Measurements from ENCODE around the gene LDLRAD3.

GRCh38 chr11:36151933-36152580, 208.2 kb downstream of the LDLRAD3 start:
- TF ChIP-seq FOXA1 (IDR thresholded peaks at IDR 0.05) (no peak), HDGF (IDR thresholded peaks at IDR 0.05; ENCODE audit: borderline replicate concordance) (no peak), SP1 (IDR thresholded peaks at IDR 0.05) (no peak)

Measured in HEK293T (cell line).